HCT116 (cell line): ENCODE results near the gene MYL5. TPM values are rescaled to one million over a fixed set of nuclear protein-coding genes. Genes with fewer than 3 reads are reported as not detected.

ENCODE experiments used
- ATAC-seq: fragments of 200-7000 bp; cut with Tn5 transposase; 2 replicates; pipeline ENCODE4 v1.9.1; 2020; ENCODE audit warnings: mild to moderate bottlenecking, moderate library complexity
- BruUV-seq: library from RNA; stranded (reverse); fragments of 400-500 nt; replicated peaks from 2 replicates; lab custom pipeline; 2021; lab: Mats Ljungman, UMichigan
- CTCF ChIA-PET: fragments of 300-600 bp; sonication (Branson Sonifier 250); formaldehyde crosslinking; loops from one replicate; lab custom pipeline; 2021; ENCODE audit warnings: antibody characterized with exemption; lab: Charles Lee
- POLR2A ChIA-PET: fragments of 300-600, 350-600 bp; sonication (Branson Sonifier 250); formaldehyde crosslinking; loops from one replicate; lab custom pipeline; 2021; ENCODE audit warnings: antibody characterized with exemption; lab: Charles Lee
- RAD21 ChIA-PET, 2 experiments: fragments of 300-600 bp; sonication (Branson Sonifier 250); formaldehyde crosslinking; loops; one replicate each; lab custom pipeline; 2023; ENCODE audit warnings: low total read pairs in 2 of 2; ENCODE audit not compliant: uncharacterized antibody in 2 of 2, unreplicated experiment in 2 of 2, low non-redundant PET in 1 of 2; lab: Charles Lee
- DNase-seq: peaks from one replicate; pipeline ENCODE4 v3.0.0-alpha.2; 2010; ENCODE audit warnings: low read depth, low spot score
- H2AFZ ChIP-seq: fragments of 200-600 bp; shearing (Covaris generic), sonication (generic); 2 replicates; pipeline ENCODE4 v1.6.1; 2017; ENCODE audit warnings: low read depth, mixed run types, mixed read lengths, antibody characterized with exemption, low read length; ENCODE audit not compliant: poor library complexity, severe bottlenecking
- H3K27ac ChIP-seq: 2 replicates; pipeline ENCODE4 v1.5.1; 2012; ENCODE audit warnings: low read depth, low read length
- H3K27me3 ChIP-seq: fragments of 200-600 bp; sonication (generic); 2 replicates; pipeline ENCODE4 v1.6.1; 2016; ENCODE audit warnings: mixed run types, low read length, mixed read lengths; ENCODE audit not compliant: insufficient read depth
- H3K36me3 ChIP-seq, 2 experiments: fragments of 200-500 bp in 1 of 2; fragments of 200-600 bp in 1 of 2; sonication (Bioruptor generic) in 1 of 2; sonication (generic) in 1 of 2; 2 replicates each; pipeline versions ENCODE4 v1.5.1 to v1.6.1; 2014 to 2016; ENCODE audit warnings: low read length in 2 of 2, inconsistent platforms in 1 of 2, mixed read lengths in 1 of 2, mixed run types in 1 of 2; ENCODE audit not compliant: insufficient read depth in 2 of 2, control insufficient read depth in 1 of 2
- H3K4me1 ChIP-seq, 2 experiments: fragments of 200-600 bp in 1 of 2; sonication (generic) in 1 of 2; 2 replicates each; pipeline versions ENCODE4 v1.5.1 to v1.6.1; 2012 to 2017; ENCODE audit warnings: low read length in 2 of 2, inconsistent platforms in 1 of 2, mild to moderate bottlenecking in 1 of 2, mixed read lengths in 1 of 2, mixed run types in 1 of 2, moderate library complexity in 1 of 2; ENCODE audit not compliant: insufficient read depth in 2 of 2, control insufficient read depth in 1 of 2
- H3K4me2 ChIP-seq: fragments of 200-600 bp; sonication (generic); 2 replicates; pipeline ENCODE4 v1.6.1; 2017; ENCODE audit warnings: mixed run types, low read length, mixed read lengths
- H3K4me3 ChIP-seq, 2 experiments: fragments of 200-600 bp in 1 of 2; sonication (generic) in 1 of 2; replicated peaks in 1 of 2; 2 replicates each; pipeline ENCODE4 v1.5.1; 2011 to 2016; ENCODE audit warnings: low read length in 2 of 2, control low read depth in 1 of 2, low read depth in 1 of 2, mild to moderate bottlenecking in 1 of 2, mixed read lengths in 1 of 2, mixed run types in 1 of 2
- H3K79me2 ChIP-seq: fragments of 200-600 bp; sonication (generic); 2 replicates; pipeline ENCODE4 v1.6.1; 2017; ENCODE audit warnings: mild to moderate bottlenecking, mixed run types, low read length, moderate library complexity, mixed read lengths; ENCODE audit not compliant: insufficient read depth
- H3K9ac ChIP-seq: fragments of 200-600 bp; sonication (generic); 2 replicates; pipeline ENCODE4 v1.6.1; 2016; ENCODE audit warnings: low read length, mixed read lengths
- H3K9me2 ChIP-seq: fragments of 200-600 bp; sonication (generic), shearing (Covaris generic); 2 replicates; pipeline ENCODE4 v1.6.1; 2017; ENCODE audit warnings: mixed run types, mild to moderate bottlenecking, moderate library complexity; ENCODE audit not compliant: insufficient read depth
- H3K9me3 ChIP-seq, 2 experiments: fragments of 200-500 bp in 1 of 2; fragments of 200-600 bp in 1 of 2; sonication (Bioruptor generic) in 1 of 2; sonication (generic) in 1 of 2; 2 replicates each; pipeline ENCODE4 v1.6.1; 2014 to 2017; ENCODE audit warnings: low read length in 2 of 2, mixed read lengths in 2 of 2, inconsistent platforms in 1 of 2, low read depth in 1 of 2, mild to moderate bottlenecking in 1 of 2, mixed run types in 1 of 2, moderate library complexity in 1 of 2; ENCODE audit not compliant: control insufficient read depth in 1 of 2, insufficient read depth in 1 of 2
- H4K20me1 ChIP-seq: fragments of 200-600 bp; sonication (generic), shearing (Covaris generic); 2 replicates; pipeline ENCODE4 v1.6.1; 2017; ENCODE audit warnings: mixed run types, mild to moderate bottlenecking, moderate library complexity; ENCODE audit not compliant: insufficient read depth
- CEBPB ChIP-seq: IDR thresholded peaks from 2 replicates; pipeline ENCODE4 v1.6.1; 2012; ENCODE audit warnings: low read depth
- EGR1 ChIP-seq: IDR thresholded peaks from 2 replicates; pipeline ENCODE4 v1.6.1; 2012; ENCODE audit warnings: low read depth
- ELF1 ChIP-seq: IDR thresholded peaks from 2 replicates; pipeline ENCODE4 v1.6.1; 2012; ENCODE audit warnings: low read depth, borderline replicate concordance
- FOSL1 ChIP-seq: IDR thresholded peaks from 2 replicates; pipeline ENCODE4 v1.6.1; 2012; ENCODE audit warnings: low read depth
- SRF ChIP-seq: IDR thresholded peaks from 2 replicates; pipeline ENCODE4 v1.6.1; 2012; ENCODE audit warnings: low read depth
- TCF7L2 ChIP-seq: IDR thresholded peaks from 2 replicates; pipeline ENCODE4 v1.7.0; 2011; ENCODE audit warnings: borderline replicate concordance, inconsistent platforms; ENCODE audit not compliant: insufficient read depth, insufficient read length; ENCODE audit errors: extremely low read depth
- intact Hi-C: fragments of 100-400 bp; cut with micrococcal nuclease; formaldehyde crosslinking; loops from 2 replicates; pipeline ENCODE4 v1.10.0; 2022
- total RNA-seq: library from RNA; stranded (reverse); gene quantifications from one replicate; pipeline ENCODE4 v1.2.1, GENCODE V29; 2021; ENCODE audit not compliant: unreplicated experiment
- TF ChIP-seq, protein P1 (sequence below): IDR thresholded peaks from 2 replicates; pipeline ENCODE4 v1.6.1; 2011; ENCODE audit warnings: mild to moderate bottlenecking, low read length, moderate library complexity; ENCODE audit not compliant: insufficient replicate concordance; ENCODE audit errors: extremely low read depth

MYL5 gene
- total RNA-seq, 1 experiment from 2014 or later: 14.0 TPM

DNA sequence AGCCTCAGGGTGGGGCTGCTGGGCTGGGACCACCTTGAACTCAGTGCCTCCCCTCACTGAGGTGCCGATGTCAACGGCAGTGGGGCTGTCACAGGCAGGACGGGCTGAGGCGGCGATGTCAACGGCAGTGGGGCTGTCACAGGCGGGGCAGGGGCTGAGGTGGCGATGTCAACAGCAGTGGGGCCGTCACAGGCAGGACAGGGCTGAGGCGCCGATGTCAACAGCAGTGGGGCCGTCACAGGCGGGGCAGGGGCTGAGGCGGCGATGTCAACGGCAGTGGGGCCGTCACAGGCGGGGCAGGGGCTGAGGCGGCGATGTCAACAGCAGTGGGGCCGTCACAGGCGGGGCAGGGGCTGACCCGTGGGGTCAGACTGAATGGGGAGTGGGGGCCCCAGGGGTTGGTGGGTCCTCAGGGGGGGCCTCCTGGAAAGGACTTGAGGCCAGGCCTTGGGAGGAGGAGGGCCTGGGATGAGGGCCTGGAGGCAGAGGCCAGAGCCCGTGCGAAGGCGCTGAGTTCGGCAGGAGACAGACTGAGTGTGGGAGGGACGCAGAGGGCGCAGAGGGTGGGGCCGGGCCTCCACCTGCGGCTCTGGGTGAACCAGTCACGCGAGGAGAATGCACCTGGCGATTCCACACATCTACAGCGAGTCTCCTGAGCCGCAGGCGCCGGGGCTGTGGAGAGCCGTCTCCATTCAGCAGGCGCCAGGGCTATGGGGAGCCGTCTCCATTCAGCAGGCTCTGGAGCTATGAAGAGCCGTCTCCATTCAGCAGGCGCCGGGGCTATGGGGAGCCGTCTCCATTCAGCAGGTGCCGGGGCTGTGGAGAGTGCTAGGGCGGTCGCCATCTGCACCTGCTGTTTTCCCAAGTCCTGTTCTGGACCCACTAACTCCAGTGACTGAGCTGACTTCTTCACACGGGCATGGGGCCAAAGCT lies 23.1 kb upstream of the MYL5 start:
- CTCF ChIA-PET: no interaction called here
- no peaks in the 10 kb centered on the region for H3K4me1 ChIP-seq
- no peaks in the 10 kb centered on the region for H3K9me3 ChIP-seq
- POLR2A ChIA-PET: no interaction called here
- H3K27me3 ChIP-seq: no peaks in the 10 kb centered on the region
- H3K27ac ChIP-seq: no peak overlapping the region
- intact Hi-C loops: no loop called here
- H3K4me2 ChIP-seq: no peak overlapping the region
- RAD21 ChIA-PET: no interaction called here
- no peaks in the 10 kb centered on the region for H4K20me1 ChIP-seq
- H2AFZ ChIP-seq: no peak overlapping the region
- no peaks in the 10 kb centered on the region for H3K9me2 ChIP-seq
- no peak overlapping the region for H3K9ac ChIP-seq
- BruUV-seq: no TSS peak
- no peaks in the 10 kb centered on the region for H3K79me2 ChIP-seq
- no peak; the same call in 1 of the 2 replicates for ATAC-seq
- TF ChIP-seq CEBPB (no peak), EGR1 (no peak), FOSL1 (no peak), ELF1 (no peak), TCF7L2 (no peak), SRF (no peak)
- TF ChIP-seq, protein P1, sequence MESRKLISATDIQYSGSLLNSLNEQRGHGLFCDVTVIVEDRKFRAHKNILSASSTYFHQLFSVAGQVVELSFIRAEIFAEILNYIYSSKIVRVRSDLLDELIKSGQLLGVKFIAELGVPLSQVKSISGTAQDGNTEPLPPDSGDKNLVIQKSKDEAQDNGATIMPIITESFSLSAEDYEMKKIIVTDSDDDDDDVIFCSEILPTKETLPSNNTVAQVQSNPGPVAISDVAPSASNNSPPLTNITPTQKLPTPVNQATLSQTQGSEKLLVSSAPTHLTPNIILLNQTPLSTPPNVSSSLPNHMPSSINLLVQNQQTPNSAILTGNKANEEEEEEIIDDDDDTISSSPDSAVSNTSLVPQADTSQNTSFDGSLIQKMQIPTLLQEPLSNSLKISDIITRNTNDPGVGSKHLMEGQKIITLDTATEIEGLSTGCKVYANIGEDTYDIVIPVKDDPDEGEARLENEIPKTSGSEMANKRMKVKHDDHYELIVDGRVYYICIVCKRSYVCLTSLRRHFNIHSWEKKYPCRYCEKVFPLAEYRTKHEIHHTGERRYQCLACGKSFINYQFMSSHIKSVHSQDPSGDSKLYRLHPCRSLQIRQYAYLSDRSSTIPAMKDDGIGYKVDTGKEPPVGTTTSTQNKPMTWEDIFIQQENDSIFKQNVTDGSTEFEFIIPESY: no peak
- TF ChIP-seq, all 23 proteins: peak for 0
- H3K36me3 ChIP-seq: no peaks in the 10 kb centered on the region
- no peak for DNase-seq
- H3K4me3 ChIP-seq: no peak overlapping the region
